Keratinocyte (primary cell): ENCODE measurements around the gene NTSR1. TPM values are rescaled to one million over a fixed set of nuclear protein-coding genes. Genes with fewer than 3 reads are reported as not detected.

ENCODE experiments used
- DNase-seq: peaks from one replicate; pipeline ENCODE4 v3.0.0-alpha.2; 2011; ENCODE audit warnings: low read depth, missing footprints, low spot score
- FAIRE-seq: peaks from 2 replicates; lab custom pipeline; 2011; peaks lifted over from hg19 to GRCh38; lab: Jason Lieb, UNC
- H2AFZ ChIP-seq: 2 replicates; pipeline ENCODE4 v1.6.0; 2012; ENCODE audit warnings: low read length, control low read depth, inconsistent platforms; ENCODE audit not compliant: control insufficient read depth
- H3K27ac ChIP-seq: 2 replicates; pipeline ENCODE4 v1.5.1; 2011; ENCODE audit warnings: low read length; ENCODE audit not compliant: control insufficient read depth, insufficient read depth
- H3K27me3 ChIP-seq: 3 replicates; pipeline ENCODE4 v1.6.0; 2011; ENCODE audit warnings: low read length; ENCODE audit not compliant: control insufficient read depth, insufficient read depth; ENCODE audit errors: extremely low read depth
- H3K36me3 ChIP-seq, 2 experiments: 2 replicates in 1 of 2; 3 replicates in 1 of 2; pipeline ENCODE4 v1.5.1; 2011; ENCODE audit warnings: low read length in 2 of 2, mild to moderate bottlenecking in 1 of 2; ENCODE audit not compliant: control insufficient read depth in 2 of 2, insufficient read depth in 2 of 2; ENCODE audit errors: extremely low read depth in 1 of 2
- H3K4me1 ChIP-seq: 3 replicates; pipeline ENCODE4 v1.5.1; 2011; ENCODE audit warnings: low read length; ENCODE audit not compliant: control insufficient read depth, insufficient read depth; ENCODE audit errors: extremely low read depth
- H3K4me2 ChIP-seq: 3 replicates; pipeline ENCODE4 v1.6.0; 2011; ENCODE audit warnings: low read depth, low read length; ENCODE audit not compliant: control insufficient read depth, insufficient read depth; ENCODE audit errors: extremely low read depth
- H3K4me3 ChIP-seq, 3 experiments: fragments of 200-600 bp in 1 of 3; sonication (generic) in 1 of 3; 2 replicates in 2 of 3; 3 replicates in 1 of 3; pipeline ENCODE4 v1.5.1; 2011 to 2016; ENCODE audit warnings: low read length in 3 of 3, mild to moderate bottlenecking in 3 of 3, control low read depth in 2 of 3, inconsistent platforms in 1 of 3, low read depth in 1 of 3, mixed read lengths in 1 of 3, mixed run types in 1 of 3, moderate library complexity in 1 of 3; ENCODE audit not compliant: control insufficient read depth in 2 of 3, insufficient read depth in 2 of 3; ENCODE audit errors: extremely low read depth in 1 of 3
- H3K79me2 ChIP-seq: 2 replicates; pipeline ENCODE4 v1.6.0; 2012; ENCODE audit warnings: low read length; ENCODE audit not compliant: control insufficient read depth, insufficient read depth
- H3K9ac ChIP-seq: 3 replicates; pipeline ENCODE4 v1.6.0; 2011; ENCODE audit warnings: low read length; ENCODE audit not compliant: control insufficient read depth, insufficient read depth; ENCODE audit errors: extremely low read depth
- H3K9me1 ChIP-seq: 3 replicates; pipeline ENCODE4 v1.6.0; 2011; ENCODE audit warnings: low read length; ENCODE audit not compliant: control insufficient read depth, insufficient read depth; ENCODE audit errors: extremely low read depth
- H3K9me3 ChIP-seq: 2 replicates; pipeline ENCODE4 v1.5.1; 2012; ENCODE audit warnings: low read depth, low read length; ENCODE audit not compliant: control insufficient read depth
- H4K20me1 ChIP-seq: 3 replicates; pipeline ENCODE4 v1.6.0; 2011; ENCODE audit warnings: low read length; ENCODE audit not compliant: control insufficient read depth, insufficient read depth; ENCODE audit errors: extremely low read depth
- EZH2 ChIP-seq: IDR thresholded peaks from one replicate; pipeline ENCODE4 v1.6.1; 2012; ENCODE audit warnings: inconsistent platforms, mild to moderate bottlenecking, low read length, moderate library complexity
- dilution Hi-C: fragments of 300-500 bp; cut with MboI; formaldehyde crosslinking; loops from one replicate; pipeline ENCODE4 v1.7.0; 2020; ENCODE audit warnings: low sequenced_read_pairs; ENCODE audit not compliant: extremely low pct_ligation_motif_present
- polyA plus RNA-seq, 5 experiments: library from polyadenylated mRNA; depleted of rRNA in 3 of 5; stranded (reverse) in 3 of 5; stranded (forward) in 1 of 5; unstranded in 1 of 5; fragments of >200 nt; gene quantifications; 1 replicate in 1 of 5; 2 replicates in 3 of 5; 3 replicates in 1 of 5; pipeline versions ENCODE4 v1.2.1 to v1.2.3, GENCODE V29; 2011 to 2012; ENCODE audit warnings: missing spikeins in 2 of 5, low read depth in 1 of 5, low replicate concordance in 1 of 5
- TF ChIP-seq, protein P1 (sequence below), 3 experiments: IDR thresholded peaks in 1 of 3; conservative IDR thresholded peaks in 1 of 3; optimal IDR thresholded peaks in 1 of 3; 2 replicates in 2 of 3; 3 replicates in 1 of 3; pipeline versions ENCODE3 to v1.5.1; 2011; ENCODE audit warnings: low read length in 3 of 3, mild to moderate bottlenecking in 3 of 3, moderate library complexity in 2 of 3, control low read depth in 1 of 3, inconsistent platforms in 1 of 3; ENCODE audit not compliant: insufficient read depth in 2 of 3; ENCODE audit errors: extremely low read depth in 1 of 3

The NTSR1 gene
- polyA plus RNA-seq, 1 donor (not counting 4 experiments of a cell fraction or from before 2014, with no cell fraction given) = 0.55 TPM

DNA sequence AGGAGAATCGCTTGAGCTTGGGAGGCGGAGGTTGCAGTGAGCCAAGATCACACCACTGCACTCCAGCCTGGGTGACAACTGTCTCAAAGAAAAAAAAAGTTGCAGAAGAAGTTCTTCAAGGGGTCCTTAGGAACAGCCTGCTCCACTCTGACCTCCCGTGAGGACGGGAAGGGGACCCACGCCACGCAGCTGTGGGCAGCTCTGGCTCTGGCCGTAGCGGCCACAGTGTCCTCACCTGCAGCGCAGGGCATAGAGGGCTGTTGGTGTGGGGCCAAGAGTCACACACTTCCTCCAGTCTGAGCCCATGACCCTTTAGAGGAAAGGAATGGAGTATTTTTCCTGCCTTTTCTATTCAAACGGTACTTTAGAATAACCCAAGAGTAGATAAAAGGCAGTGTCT is 5.4 kb downstream of the NTSR1 start:
- Histone ChIP-seq H3K27ac (no peak overlapping the region), H3K36me3 (no peaks in the 10 kb centered on the region), H3K4me1 (peaks cover 12% of the 10 kb centered on the region), H3K4me2 (no peak overlapping the region), H4K20me1 (no peaks in the 10 kb centered on the region), H3K9ac (no peak overlapping the region), H3K79me2 (peaks cover 3% of the 10 kb centered on the region), H3K4me3 (no peak overlapping the region), H3K9me3 (no peaks in the 10 kb centered on the region), H2AFZ (no peak overlapping the region), H3K27me3 (peaks cover 47% of the 10 kb centered on the region), H3K9me1 (peaks cover 2% of the 10 kb centered on the region)
- no peak for DNase-seq
- TF ChIP-seq, protein P1, sequence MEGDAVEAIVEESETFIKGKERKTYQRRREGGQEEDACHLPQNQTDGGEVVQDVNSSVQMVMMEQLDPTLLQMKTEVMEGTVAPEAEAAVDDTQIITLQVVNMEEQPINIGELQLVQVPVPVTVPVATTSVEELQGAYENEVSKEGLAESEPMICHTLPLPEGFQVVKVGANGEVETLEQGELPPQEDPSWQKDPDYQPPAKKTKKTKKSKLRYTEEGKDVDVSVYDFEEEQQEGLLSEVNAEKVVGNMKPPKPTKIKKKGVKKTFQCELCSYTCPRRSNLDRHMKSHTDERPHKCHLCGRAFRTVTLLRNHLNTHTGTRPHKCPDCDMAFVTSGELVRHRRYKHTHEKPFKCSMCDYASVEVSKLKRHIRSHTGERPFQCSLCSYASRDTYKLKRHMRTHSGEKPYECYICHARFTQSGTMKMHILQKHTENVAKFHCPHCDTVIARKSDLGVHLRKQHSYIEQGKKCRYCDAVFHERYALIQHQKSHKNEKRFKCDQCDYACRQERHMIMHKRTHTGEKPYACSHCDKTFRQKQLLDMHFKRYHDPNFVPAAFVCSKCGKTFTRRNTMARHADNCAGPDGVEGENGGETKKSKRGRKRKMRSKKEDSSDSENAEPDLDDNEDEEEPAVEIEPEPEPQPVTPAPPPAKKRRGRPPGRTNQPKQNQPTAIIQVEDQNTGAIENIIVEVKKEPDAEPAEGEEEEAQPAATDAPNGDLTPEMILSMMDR (optimal IDR thresholded peaks at IDR 0.05 in 1 of 3, IDR thresholded peaks at IDR 0.05 in 1 of 3, conservative IDR thresholded peaks at IDR 0.05 in 1 of 3; ENCODE audit: extremely low read depth in 1 of 3, insufficient read depth in 2 of 3, low read length in 3 of 3) = no peak
- no peak for TF ChIP-seq EZH2
- dilution Hi-C loops = no loop called here
- FAIRE-seq = no peak

DNA sequence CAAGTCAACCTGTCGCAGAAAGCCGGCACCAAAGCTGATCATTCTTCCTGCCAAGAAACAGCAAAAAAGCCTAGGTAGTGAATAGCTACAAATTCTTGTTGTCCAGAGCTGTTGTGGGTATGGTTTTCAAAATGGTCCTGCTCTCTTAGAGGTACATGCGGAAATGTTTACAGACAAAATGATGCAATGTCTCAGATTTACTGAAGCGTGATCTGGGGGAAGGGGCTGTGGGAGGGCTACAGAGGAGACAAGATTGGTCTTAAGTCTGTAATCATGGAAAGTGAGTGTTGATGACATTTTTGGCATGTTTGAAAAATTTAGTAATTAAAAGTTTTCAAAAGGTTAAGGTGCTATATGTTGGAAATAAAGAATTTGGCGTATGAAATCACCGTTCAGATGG is 6.2 kb downstream of the NTSR1 start:
- dilution Hi-C loops = no loop called here
- DNase-seq = no peak
- Histone ChIP-seq H3K9me3 (no peaks in the 10 kb centered on the region), H3K4me1 (peaks cover 12% of the 10 kb centered on the region), H3K4me3 (no peak overlapping the region), H3K9me1 (peaks cover 2% of the 10 kb centered on the region), H3K36me3 (no peaks in the 10 kb centered on the region), H3K9ac (no peak overlapping the region), H3K27me3 (peaks cover 39% of the 10 kb centered on the region), H4K20me1 (no peaks in the 10 kb centered on the region), H3K4me2 (no peak overlapping the region), H3K79me2 (peaks cover 3% of the 10 kb centered on the region), H2AFZ (no peak overlapping the region), H3K27ac (no peak overlapping the region)
- TF ChIP-seq, protein P1 (optimal IDR thresholded peaks at IDR 0.05 in 1 of 3, IDR thresholded peaks at IDR 0.05 in 1 of 3, conservative IDR thresholded peaks at IDR 0.05 in 1 of 3; ENCODE audit: extremely low read depth in 1 of 3, insufficient read depth in 2 of 3, low read length in 3 of 3) = no peak
- TF ChIP-seq EZH2 = no peak
- FAIRE-seq = no peak
